GM18870 (cell line): Measurements from ENCODE around the gene FAM133A.
A peak's percentile ranks its signal among the peaks of the same experiment; 100 is the strongest.

Experiments
- ATAC-seq: cut with Tn5 transposase; IDR thresholded peaks from one replicate; pipeline ENCODE4 v1.9.1; 2021; ENCODE audit warnings: moderate library complexity; ENCODE audit not compliant: unreplicated experiment

The FAM133A gene

GRCh38 chrX:93673869-93674271 lies at the start of gene FAM133A:
TSS of gene FAM133A (plus strand) at chrX:93674206. CDS start at chrX:93709420, 35,214 bp downstream.
- ATAC-seq = no peak

GRCh38 chrX:93637591-93637990 lies 36.4 kb upstream of the FAM133A start:
- ATAC-seq = no peak

GRCh38 chrX:93649381-93649780 lies 24.6 kb upstream of the FAM133A start:
- no peak for ATAC-seq

GRCh38 chrX:93660575-93660974 lies 13.4 kb upstream of the FAM133A start:
- no peak for ATAC-seq

GRCh38 chrX:93673056-93673868 lies 744 bp upstream of the FAM133A start, which contains the start of gene NAP1L3:
TSS of gene NAP1L3 (minus strand) at chrX:93673578. CDS start at chrX:93673304, 274 bp downstream.
- ATAC-seq = peak; percentile 57

- no peak for ATAC-seq
Measured at GRCh38 chrX:93695981-93696380, 22.0 kb downstream of the FAM133A start.

GRCh38 chrX:93703701-93704100 lies 29.7 kb downstream of the FAM133A start:
- no peak for ATAC-seq

- no peak for ATAC-seq
Measured at GRCh38 chrX:93711076-93711475, 37.1 kb downstream of the FAM133A start.

- no peak for ATAC-seq
Measured at GRCh38 chrX:93741811-93742210, 67.8 kb downstream of the FAM133A start.

- ATAC-seq = no peak
Measured at GRCh38 chrX:93760163-93760562, 86.2 kb downstream of the FAM133A start.
